Type B pancreatic cell (in vitro differentiated cells): ENCODE data around the gene GRAMD1B. TPM values are rescaled to one million over a fixed set of nuclear protein-coding genes. Genes with fewer than 3 reads are reported as not detected.

Experiments
- DNase-seq: peaks from one replicate; pipeline ENCODE4 v3.0.0; 2021; ENCODE audit warnings: mixed read lengths; ENCODE audit not compliant: unreplicated experiment; ENCODE audit errors: extremely low spot score
- H3K27ac Mint-ChIP-seq: 2 replicates; pipeline ENCODE4 v1.8.0; 2021; ENCODE audit warnings: mild to moderate bottlenecking, mixed read lengths
- H3K27me3 Mint-ChIP-seq: 2 replicates; pipeline ENCODE4 v1.8.0; 2021; ENCODE audit warnings: mixed read lengths
- H3K36me3 Mint-ChIP-seq: 2 replicates; pipeline ENCODE4 v1.8.0; 2021; ENCODE audit warnings: mixed read lengths
- H3K4me1 Mint-ChIP-seq: one replicate; pipeline ENCODE4 v1.8.0; 2021; ENCODE audit warnings: mixed read lengths; ENCODE audit not compliant: unreplicated experiment
- H3K4me3 Mint-ChIP-seq: 2 replicates; pipeline ENCODE4 v1.8.0; 2021; ENCODE audit warnings: mild to moderate bottlenecking, mixed read lengths
- H3K9me3 Mint-ChIP-seq: 2 replicates; pipeline ENCODE4 v1.8.0; 2021; ENCODE audit warnings: mixed read lengths
- total RNA-seq: library from RNA; stranded (reverse); gene quantifications from 2 replicates; pipeline ENCODE4 v1.2.1, GENCODE V29; 2021; ENCODE audit warnings: low replicate concordance
- TF ChIP-seq, protein P1 (sequence below): fragments of 200-600 bp; sonication (generic); conservative IDR thresholded peaks from 2 replicates; pipeline ENCODE4 v1.5.0; 2021; ENCODE audit warnings: antibody characterized with exemption, mild to moderate bottlenecking

GRAMD1B gene
- total RNA-seq, 1 donor from 2014 or later, result 15.2 TPM

- Mint-ChIP-seq H3K4me3 (no peak overlapping the region), H3K27me3 (peaks cover 21% of the 10 kb centered on the region), H3K4me1 (no peaks in the 10 kb centered on the region), H3K9me3 (no peaks in the 10 kb centered on the region), H3K36me3 (no peaks in the 10 kb centered on the region), H3K27ac (no peak overlapping the region)
- TF ChIP-seq, protein P1, sequence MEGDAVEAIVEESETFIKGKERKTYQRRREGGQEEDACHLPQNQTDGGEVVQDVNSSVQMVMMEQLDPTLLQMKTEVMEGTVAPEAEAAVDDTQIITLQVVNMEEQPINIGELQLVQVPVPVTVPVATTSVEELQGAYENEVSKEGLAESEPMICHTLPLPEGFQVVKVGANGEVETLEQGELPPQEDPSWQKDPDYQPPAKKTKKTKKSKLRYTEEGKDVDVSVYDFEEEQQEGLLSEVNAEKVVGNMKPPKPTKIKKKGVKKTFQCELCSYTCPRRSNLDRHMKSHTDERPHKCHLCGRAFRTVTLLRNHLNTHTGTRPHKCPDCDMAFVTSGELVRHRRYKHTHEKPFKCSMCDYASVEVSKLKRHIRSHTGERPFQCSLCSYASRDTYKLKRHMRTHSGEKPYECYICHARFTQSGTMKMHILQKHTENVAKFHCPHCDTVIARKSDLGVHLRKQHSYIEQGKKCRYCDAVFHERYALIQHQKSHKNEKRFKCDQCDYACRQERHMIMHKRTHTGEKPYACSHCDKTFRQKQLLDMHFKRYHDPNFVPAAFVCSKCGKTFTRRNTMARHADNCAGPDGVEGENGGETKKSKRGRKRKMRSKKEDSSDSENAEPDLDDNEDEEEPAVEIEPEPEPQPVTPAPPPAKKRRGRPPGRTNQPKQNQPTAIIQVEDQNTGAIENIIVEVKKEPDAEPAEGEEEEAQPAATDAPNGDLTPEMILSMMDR, result no peak
- no peak for DNase-seq
Measured at GRCh38 chr11:123413636-123414035, 16.4 kb upstream of the GRAMD1B start.

DNA sequence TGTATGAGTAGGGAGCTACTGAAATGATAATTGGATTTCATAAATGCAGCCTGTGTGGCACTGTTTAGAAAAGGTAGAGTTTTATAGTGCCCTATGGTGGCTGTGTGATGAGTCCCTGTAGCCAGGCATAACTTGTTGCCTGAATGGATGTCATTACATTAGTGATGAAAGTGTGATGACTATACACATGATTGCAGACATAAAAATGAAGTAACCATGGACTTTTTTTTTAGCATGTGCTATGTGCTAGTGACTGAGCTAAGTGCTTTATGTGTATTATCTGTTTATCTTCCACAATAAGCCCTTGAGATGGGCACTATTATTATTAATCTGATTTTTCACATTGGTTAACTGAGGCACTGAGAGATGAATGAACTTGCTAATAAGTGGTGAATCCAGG lies 13.5 kb upstream of the GRAMD1B start:
- TF ChIP-seq, protein P1, result no peak
- Mint-ChIP-seq H3K36me3 (no peaks in the 10 kb centered on the region), H3K4me3 (no peak overlapping the region), H3K27ac (no peak overlapping the region), H3K9me3 (no peaks in the 10 kb centered on the region), H3K4me1 (no peaks in the 10 kb centered on the region), H3K27me3 (peaks cover 12% of the 10 kb centered on the region)
- DNase-seq, result no peak

- DNase-seq, result no peak
- TF ChIP-seq, protein P1, result no peak
- Mint-ChIP-seq H3K27ac (no peak overlapping the region), H3K4me1 (no peaks in the 10 kb centered on the region), H3K36me3 (no peaks in the 10 kb centered on the region), H3K27me3 (peaks cover 18% of the 10 kb centered on the region), H3K4me3 (no peak overlapping the region), H3K9me3 (no peaks in the 10 kb centered on the region)
Measured at GRCh38 chr11:123418351-123419114, 11.5 kb upstream of the GRAMD1B start.

- Mint-ChIP-seq H3K9me3 (no peaks in the 10 kb centered on the region), H3K4me3 (no peak overlapping the region), H3K4me1 (no peaks in the 10 kb centered on the region), H3K27me3 (peaks cover 21% of the 10 kb centered on the region), H3K27ac (no peak overlapping the region), H3K36me3 (no peaks in the 10 kb centered on the region)
- TF ChIP-seq, protein P1, result no peak
- no peak for DNase-seq
Measured at GRCh38 chr11:123419731-123420452, 10.2 kb upstream of the GRAMD1B start.

- Mint-ChIP-seq H3K27ac (no peak overlapping the region), H3K4me1 (peaks cover 8% of the 10 kb centered on the region), H3K9me3 (no peaks in the 10 kb centered on the region), H3K36me3 (no peaks in the 10 kb centered on the region), H3K4me3 (no peak overlapping the region), H3K27me3 (peaks cover 31% of the 10 kb centered on the region)
- TF ChIP-seq, protein P1, result no peak
- DNase-seq, result no peak
Measured at GRCh38 chr11:123421589-123421988, 8.5 kb upstream of the GRAMD1B start.
